Measurements from ENCODE around the gene CT47C1.
"Not testable (repeated sequence)": the region's sequence is repeated elsewhere in the genome, so short reads cannot be mapped to it uniquely, and the experiment has no call there.

- not testable (repeated sequence) for TF ChIP-seq CTCF, EP300, POLR2A (IDR thresholded peaks at IDR 0.05)
These were observed 43.1 kb upstream of the CT47C1 start for GRCh38 chrX:119029656-119030055.

All from tibial nerve (tissue), 4 donors.